ENCODE measurements around the gene TMEM256. TPM values are rescaled to one million over a fixed set of nuclear protein-coding genes. Genes with fewer than 3 reads are reported as not detected.

The TMEM256 gene
- total and polyA plus RNA-seq, 2 donors, result 76.2 to 113 TPM

DNA sequence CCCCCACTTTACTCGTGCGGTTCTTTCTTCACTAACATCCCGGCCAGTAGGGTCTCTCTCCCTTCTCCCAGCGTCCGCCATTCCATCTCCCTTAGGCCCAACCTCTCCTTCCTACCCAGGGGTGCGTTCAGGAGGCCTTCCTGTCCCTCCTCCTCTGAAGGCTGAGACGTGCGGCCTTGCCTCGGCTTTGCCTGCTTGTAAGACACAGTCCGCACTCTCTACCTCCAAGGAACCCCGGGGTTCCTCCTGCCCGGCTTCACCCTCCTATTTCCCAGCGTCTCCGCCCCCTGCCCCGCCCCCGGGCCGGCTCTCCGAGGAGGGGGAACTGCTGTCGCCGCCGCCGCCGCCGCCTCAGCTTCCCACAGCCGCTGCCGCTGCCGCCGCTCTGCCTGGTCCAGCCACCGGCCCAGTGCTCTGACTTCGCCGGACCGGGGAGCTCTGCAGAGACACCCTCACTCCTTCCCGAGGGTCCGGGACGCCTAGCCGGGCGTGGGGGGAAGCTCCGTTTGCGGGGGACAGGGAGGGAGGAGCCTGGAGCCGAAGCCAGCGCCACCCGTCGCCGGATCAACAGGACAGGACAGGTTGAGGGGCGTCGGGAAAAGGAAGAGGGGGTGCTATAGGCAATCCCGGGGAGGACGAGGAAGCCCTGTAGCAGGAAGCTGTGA lies 34.2 kb upstream of the TMEM256 start:
- no peak overlapping the region for H3K27ac ChIP-seq (ENCODE audit: low read depth)
- DNase-seq (ENCODE audit: extremely low spot score), result no peak
- peaks cover 2% of the 10 kb centered on the region for H3K4me1 ChIP-seq (ENCODE audit: insufficient read depth)
- H3K36me3 ChIP-seq (ENCODE audit: insufficient read depth), result no peaks in the 10 kb centered on the region
- WGBS, result 13% methylated on average over 48 of the region's 48 CpGs
- H3K4me3 ChIP-seq (ENCODE audit: low read depth, low read length), result no peak overlapping the region

DNA sequence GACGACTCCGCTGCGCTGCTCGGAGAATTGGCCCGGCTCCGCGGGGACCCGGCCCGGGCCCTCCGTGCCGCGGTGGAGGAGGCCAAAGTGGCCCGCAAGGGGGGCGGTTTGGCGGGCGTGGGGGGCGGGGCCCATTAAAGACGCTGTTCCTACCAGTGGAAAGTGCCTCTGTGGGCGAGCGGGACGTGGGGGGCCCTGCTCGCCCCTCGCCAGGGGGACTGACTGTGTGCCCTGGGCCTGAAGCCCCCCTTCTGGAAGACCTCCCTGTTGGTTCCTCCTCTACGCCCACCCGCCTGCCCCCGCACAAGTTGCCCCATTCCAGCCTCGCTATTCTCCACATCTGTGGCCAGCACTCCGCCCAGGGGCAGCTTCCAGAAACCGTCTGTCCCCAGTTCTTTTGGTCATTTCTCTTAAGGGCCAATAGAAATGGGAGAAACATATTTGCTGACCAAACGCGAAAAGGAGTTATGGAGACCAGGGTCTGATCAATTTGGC lies 33.5 kb upstream of the TMEM256 start:
- peaks cover 2% of the 10 kb centered on the region for H3K4me1 ChIP-seq (ENCODE audit: insufficient read depth)
- H3K4me3 ChIP-seq (ENCODE audit: low read depth, low read length), result peak overlapping the region; percentile 17
- H3K27ac ChIP-seq (ENCODE audit: low read depth), result peak overlapping the region; percentile 15
- DNase-seq (ENCODE audit: extremely low spot score), result no peak
- WGBS, result 22% methylated on average over 31 of the region's 31 CpGs
- H3K36me3 ChIP-seq (ENCODE audit: insufficient read depth), result no peaks in the 10 kb centered on the region

DNA sequence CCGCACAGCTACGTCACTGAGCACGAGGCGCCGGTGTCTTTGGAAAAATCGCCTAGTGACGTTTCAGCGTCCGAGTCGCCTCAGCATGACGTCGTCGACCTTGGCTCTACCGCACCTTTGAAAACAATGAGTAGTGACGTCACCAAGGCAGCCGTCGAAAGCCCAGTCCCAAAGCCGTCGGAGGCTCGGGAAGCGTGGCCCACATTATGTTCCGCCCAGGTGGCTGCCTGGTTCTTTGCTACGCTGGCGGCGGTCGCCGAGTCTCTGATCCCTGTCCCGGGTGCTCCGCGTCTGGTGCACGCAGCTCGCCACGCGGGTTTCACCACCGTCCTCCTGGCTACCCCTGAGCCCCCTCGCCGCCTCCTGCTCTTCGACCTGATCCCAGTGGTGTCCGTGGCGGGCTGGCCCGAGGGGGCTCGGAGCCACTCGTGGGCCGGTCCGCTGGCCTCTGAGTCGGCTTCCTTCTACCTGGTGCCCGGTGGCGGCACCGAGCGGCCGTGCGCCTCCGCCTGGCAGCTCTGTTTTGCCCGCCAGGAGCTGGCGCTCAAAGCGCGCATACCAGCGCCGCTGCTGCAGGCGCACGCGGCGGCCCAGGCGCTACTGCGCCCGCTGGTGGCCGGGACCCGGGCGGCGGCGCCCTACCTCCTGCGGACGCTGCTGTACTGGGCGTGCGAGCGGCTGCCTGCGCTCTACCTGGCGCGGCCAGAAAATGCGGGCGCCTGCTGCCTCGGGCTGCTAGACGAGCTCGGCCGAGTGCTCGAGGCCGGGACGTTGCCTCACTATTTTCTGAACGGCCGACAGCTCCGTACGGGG lies 32.9 kb upstream of the TMEM256 start:
- Histone ChIP-seq H3K4me3 (ENCODE audit: low read depth, low read length) (peak overlapping the region; percentile 17), H3K27ac (ENCODE audit: low read depth) (peak overlapping the region; percentile 15), H3K4me1 (ENCODE audit: insufficient read depth) (peaks cover 2% of the 10 kb centered on the region), H3K36me3 (ENCODE audit: insufficient read depth) (no peaks in the 10 kb centered on the region)
- no peak for DNase-seq (ENCODE audit: extremely low spot score)
- WGBS, result 5% methylated on average over 92 of the region's 92 CpGs

DNA sequence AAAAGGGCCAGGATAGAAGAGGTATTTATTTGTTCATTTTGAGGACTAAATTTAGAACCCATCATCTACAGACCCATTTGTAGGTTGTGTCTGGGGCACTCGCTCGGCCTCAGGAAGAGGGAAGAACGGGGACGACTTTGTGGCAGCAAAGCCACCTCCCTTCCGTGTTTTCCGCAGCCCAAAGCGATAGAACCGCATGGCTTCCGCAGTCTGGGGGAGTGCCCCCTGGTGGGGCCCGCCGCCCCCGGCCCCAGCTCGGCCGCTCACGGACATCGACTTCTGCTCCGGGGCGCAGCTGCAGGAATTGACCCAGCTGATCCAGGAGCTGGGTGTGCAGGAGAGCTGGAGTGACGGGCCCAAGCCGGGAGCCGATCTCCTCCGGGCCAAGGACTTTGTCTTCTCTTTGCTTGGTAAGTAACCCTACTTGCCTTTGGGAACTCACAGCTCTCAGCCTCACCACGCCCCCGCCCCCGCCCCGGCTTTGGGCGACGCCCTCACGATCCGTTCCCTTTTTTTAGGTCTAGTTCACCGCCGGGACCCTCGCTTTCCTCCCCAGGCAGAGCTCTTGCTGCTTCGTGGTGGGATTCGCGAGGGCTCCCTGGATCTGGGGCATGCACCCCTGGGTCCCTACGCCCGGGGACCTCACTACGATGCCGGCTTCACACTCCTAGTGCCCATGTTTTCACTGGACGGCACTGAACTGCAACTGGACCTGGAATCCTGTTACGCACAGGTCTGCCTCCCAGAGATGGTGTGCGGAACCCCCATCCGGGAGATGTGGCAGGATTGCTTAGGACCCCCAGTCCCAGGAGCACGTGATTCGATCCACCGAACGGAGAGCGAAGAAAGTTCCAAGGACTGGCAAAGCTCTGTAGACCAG lies 32.0 kb upstream of the TMEM256 start:
- Histone ChIP-seq H3K27ac (ENCODE audit: low read depth) (peak overlapping the region; percentile 47), H3K4me3 (ENCODE audit: low read depth, low read length) (peak overlapping the region; percentile 37), H3K4me1 (ENCODE audit: insufficient read depth) (peaks cover 2% of the 10 kb centered on the region), H3K36me3 (ENCODE audit: insufficient read depth) (no peaks in the 10 kb centered on the region)
- DNase-seq (ENCODE audit: extremely low spot score), result no peak
- 8% methylated on average over 49 of the region's 49 CpGs for WGBS

DNA sequence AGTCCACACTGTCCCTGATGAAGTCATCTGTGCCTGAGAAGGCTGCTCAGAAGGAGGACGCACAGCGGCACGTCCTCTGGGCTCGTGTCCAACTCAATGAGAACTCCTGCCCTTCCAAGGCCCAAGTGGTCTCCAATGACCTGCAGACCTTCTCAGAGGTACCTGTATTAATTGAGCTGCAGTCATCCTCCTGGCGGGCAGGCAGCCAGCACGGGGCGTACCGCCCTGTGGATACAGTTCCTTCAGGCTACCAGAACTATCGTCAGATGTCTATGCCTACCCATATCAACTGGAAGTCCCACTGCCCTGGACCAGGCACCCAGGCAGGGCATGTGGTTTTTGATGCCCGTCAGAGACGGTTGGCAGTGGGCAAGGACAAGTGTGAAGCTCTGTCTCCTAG lies 28.4 kb upstream of the TMEM256 start:
- Histone ChIP-seq H3K4me1 (ENCODE audit: insufficient read depth) (no peaks in the 10 kb centered on the region), H3K4me3 (ENCODE audit: low read depth, low read length) (no peak overlapping the region), H3K36me3 (ENCODE audit: insufficient read depth) (no peaks in the 10 kb centered on the region), H3K27ac (ENCODE audit: low read depth) (no peak overlapping the region)
- 92% methylated on average over 11 of the region's 11 CpGs for WGBS
- no peak for DNase-seq (ENCODE audit: extremely low spot score)

DNA sequence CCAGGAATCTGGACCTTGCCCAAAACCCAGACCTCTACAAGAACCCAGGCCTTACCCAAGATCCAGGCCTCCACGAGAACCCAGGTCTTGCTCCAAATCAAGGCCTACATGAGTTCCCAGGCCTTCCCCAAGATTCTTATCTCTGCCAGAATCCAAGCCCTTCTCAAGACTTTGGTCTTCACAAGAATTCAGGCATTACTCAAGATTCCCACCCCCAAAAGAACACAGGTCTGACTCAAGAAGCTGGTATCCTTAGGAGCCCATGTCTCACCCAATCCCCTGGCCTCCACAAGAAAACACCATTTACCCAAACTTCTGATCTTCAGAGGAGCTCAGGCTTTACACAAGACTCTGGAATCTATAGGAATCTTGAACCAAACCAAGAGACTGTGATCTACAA lies 27.3 kb upstream of the TMEM256 start:
- WGBS, result 89% methylated on average over 1 of the region's 1 CpG
- H3K4me3 ChIP-seq (ENCODE audit: low read depth, low read length), result no peak overlapping the region
- no peak overlapping the region for H3K27ac ChIP-seq (ENCODE audit: low read depth)
- no peak for DNase-seq (ENCODE audit: extremely low spot score)
- H3K4me1 ChIP-seq (ENCODE audit: insufficient read depth), result no peaks in the 10 kb centered on the region
- no peaks in the 10 kb centered on the region for H3K36me3 ChIP-seq (ENCODE audit: insufficient read depth)

DNA sequence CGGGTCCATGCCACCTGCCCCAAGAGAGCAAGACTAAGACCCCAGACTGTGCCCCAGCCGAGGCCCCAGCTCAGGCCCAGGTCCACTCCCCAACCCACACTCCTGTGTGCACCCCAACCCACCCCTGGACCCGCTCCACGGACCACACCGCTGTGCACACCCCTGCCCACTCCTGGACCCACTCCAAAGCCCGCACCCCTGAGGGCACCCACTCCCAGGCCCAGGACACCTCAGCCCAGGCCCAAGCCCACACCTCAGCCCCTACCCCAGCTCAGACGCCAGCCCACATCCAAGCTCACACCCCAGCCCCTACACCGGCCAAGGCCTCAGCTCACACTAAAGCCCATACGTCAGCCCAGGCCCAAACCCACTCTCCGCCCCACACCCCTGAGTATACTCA lies 25.8 kb upstream of the TMEM256 start:
- no peak for DNase-seq (ENCODE audit: extremely low spot score)
- Histone ChIP-seq H3K4me1 (ENCODE audit: insufficient read depth) (no peaks in the 10 kb centered on the region), H3K27ac (ENCODE audit: low read depth) (no peak overlapping the region), H3K36me3 (ENCODE audit: insufficient read depth) (no peaks in the 10 kb centered on the region), H3K4me3 (ENCODE audit: low read depth, low read length) (no peak overlapping the region)
- WGBS, result 93% methylated on average over 10 of the region's 10 CpGs

DNA sequence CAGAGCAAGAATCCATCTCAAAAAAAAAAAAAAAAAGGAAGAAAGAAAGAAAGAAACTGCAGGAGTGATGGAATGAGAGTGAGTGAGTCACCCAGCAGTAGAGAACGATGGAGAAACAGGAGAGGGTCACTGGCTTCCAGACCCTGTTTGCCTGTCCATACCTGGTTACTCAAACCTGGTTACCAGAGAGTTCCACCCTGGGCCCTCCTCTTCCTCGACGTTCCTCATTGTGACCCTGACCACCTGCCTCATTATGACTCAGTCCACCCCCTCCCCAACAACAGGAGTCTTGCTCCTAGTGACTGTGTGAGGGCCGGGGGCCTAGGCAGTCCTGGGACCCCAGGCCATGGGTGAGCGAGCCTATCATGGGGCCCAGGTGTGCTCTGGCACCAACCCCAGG lies 24.7 kb upstream of the TMEM256 start, which contains the start of gene SPEM3:
TSS of gene SPEM3 (plus strand) at position 301 of the 400 bp plus-strand sequence. CDS start at position 347, 46 bp downstream.
- Histone ChIP-seq H3K27ac (ENCODE audit: low read depth) (no peak within 1 kb of the TSS), H3K36me3 (ENCODE audit: insufficient read depth) (no peaks in the 10 kb centered on the region), H3K4me3 (ENCODE audit: low read depth, low read length) (no peak within 1 kb of the TSS), H3K4me1 (ENCODE audit: insufficient read depth) (no peaks in the 10 kb centered on the region)
- DNase-seq (ENCODE audit: extremely low spot score), result no peak
- 64% methylated on average over 5 of the region's 5 CpGs for WGBS

DNA sequence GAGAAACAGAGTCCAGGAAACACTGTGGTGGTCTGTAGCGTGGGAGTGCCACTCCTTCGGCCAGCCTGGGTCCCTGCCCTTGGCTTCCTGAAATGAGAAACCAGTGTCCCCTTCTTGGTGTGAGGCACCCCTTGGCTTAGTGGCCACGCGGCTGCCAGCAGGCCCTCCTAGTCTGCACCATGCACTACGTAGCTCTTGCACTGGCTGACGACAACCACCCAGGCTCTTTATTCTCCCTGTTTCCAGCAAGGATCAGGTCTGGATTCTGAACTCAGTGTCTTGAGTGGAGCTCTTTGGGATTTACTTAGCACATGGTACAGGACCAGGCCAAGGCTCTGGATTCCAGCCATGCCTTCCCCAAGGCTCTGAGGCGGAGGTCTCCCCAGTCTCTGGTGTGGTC lies 23.7 kb upstream of the TMEM256 start:
- no peak for DNase-seq (ENCODE audit: extremely low spot score)
- H3K4me3 ChIP-seq (ENCODE audit: low read depth, low read length), result no peak overlapping the region
- H3K4me1 ChIP-seq (ENCODE audit: insufficient read depth), result no peaks in the 10 kb centered on the region
- H3K36me3 ChIP-seq (ENCODE audit: insufficient read depth), result no peaks in the 10 kb centered on the region
- H3K27ac ChIP-seq (ENCODE audit: low read depth), result no peak overlapping the region
- 89% methylated on average over 7 of the region's 7 CpGs for WGBS

DNA sequence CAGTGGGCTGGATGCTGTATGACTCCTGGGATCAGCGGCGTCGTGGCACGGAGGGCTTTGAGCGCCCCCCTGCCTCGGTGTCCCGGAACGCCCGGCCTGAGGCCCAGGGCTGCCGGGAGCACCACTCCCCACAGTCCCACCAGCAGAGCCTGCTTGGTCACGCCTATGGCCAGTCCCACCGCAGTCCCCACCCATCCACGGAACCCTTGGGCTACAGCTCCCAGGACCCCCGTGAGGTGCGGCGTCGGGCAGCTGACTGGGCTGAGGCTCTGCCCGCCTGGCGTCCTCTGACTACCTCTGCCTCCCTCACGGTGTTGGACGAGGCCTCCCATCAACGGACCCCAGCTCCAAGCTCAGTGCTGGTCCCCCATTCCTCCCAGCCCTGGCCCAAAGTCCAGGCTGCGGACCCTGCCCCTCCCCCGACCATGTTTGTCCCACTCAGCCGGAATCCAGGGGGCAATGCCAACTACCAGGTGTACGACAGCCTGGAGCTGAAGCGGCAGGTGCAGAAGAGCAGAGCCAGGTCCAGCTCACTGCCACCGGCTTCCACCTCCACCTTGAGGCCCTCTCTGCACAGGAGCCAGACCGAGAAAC lies 23.1 kb upstream of the TMEM256 start:
- WGBS, result 90% methylated on average over 29 of the region's 29 CpGs
- Histone ChIP-seq H3K27ac (ENCODE audit: low read depth) (no peak overlapping the region), H3K4me1 (ENCODE audit: insufficient read depth) (no peaks in the 10 kb centered on the region), H3K36me3 (ENCODE audit: insufficient read depth) (no peaks in the 10 kb centered on the region), H3K4me3 (ENCODE audit: low read depth, low read length) (no peak overlapping the region)
- DNase-seq (ENCODE audit: extremely low spot score), result no peak

DNA sequence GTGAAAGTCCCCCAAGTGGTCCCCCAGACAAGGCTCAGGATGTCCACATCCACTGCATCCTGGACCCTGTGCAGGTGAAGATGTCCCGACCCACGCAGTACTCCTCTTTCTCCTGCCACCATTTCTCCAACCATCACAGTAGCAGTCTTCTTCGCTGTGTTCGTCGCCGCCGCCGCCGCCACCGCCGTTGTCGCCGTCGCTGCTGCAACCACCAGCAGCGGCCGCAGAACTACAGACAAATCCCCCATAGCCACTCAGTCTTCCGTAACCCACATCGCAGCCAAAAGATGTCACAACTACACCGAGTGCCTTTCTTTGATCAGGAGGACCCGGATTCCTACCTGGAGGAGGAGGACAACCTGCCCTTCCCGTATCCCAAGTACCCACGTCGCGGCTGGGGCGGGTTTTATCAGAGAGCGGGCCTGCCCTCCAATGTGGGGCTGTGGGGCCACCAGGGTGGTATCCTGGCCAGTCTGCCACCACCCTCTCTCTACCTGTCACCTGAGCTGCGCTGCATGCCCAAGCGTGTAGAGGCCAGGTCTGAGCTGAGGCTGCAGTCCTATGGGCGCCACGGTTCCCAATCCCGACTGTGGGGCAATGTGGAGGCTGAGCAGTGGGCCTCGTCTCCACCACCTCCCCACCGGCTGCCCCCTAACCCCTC lies 22.4 kb upstream of the TMEM256 start:
- DNase-seq (ENCODE audit: extremely low spot score), result no peak
- WGBS, result 94% methylated on average over 33 of the region's 33 CpGs
- H3K4me1 ChIP-seq (ENCODE audit: insufficient read depth), result no peaks in the 10 kb centered on the region

DNA sequence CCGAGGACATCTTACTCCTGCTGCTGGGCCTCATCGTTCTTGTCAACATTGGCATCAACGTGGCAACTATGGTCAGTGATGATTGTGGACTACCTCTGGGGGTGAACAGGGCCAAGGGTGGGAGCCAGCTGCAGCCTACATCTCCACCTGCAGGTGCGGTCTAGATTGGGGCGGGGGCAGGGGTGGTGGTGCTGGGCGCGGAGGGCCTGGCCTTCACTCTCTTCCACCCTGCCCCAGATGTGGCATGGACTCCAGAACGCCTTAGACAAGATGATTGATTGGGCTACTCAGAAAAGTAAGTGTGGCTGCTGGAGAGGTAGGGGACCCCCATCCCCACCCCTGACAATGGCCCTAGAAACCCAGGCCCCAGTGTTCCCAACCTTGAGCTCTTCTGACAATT lies 21.9 kb upstream of the TMEM256 start:
- Histone ChIP-seq H3K4me1 (ENCODE audit: insufficient read depth) (no peaks in the 10 kb centered on the region), H3K4me3 (ENCODE audit: low read depth, low read length) (no peak overlapping the region), H3K27ac (ENCODE audit: low read depth) (no peak overlapping the region), H3K36me3 (ENCODE audit: insufficient read depth) (no peaks in the 10 kb centered on the region)
- DNase-seq (ENCODE audit: extremely low spot score), result no peak
- 82% methylated on average over 8 of the region's 8 CpGs for WGBS

More for the DNA sequence above, 22.4 kb upstream of the TMEM256 start:
- Histone ChIP-seq H3K36me3 (ENCODE audit: insufficient read depth) (no peaks in the 10 kb centered on the region), H3K27ac (ENCODE audit: low read depth) (no peak overlapping the region), H3K4me3 (ENCODE audit: low read depth, low read length) (no peak overlapping the region)

DNA sequence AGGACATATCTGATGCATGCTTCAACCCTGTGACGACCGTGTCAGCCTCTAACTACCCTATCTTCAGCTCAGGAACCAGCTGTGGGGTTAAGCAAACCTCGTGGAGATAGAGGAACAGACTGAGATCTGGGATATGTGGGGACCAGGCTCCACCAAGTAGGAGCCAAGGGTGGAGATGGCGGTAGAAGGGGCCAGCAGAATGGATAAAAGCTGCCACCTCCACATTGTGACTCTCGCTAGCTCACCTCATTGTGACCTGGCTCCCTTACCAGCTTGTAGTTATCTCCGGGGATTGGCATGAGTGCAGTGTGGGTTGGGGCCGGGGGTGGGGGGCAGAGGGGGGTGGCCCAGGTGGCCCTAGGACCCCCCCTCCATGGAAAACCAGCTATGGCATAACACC lies 21.4 kb upstream of the TMEM256 start, which contains the start of gene SPEM2:
TSS of gene SPEM2 (plus strand) at position 301 of the 400 bp plus-strand sequence. CDS start at position 374, 73 bp downstream.
- Histone ChIP-seq H3K27ac (ENCODE audit: low read depth) (no peak within 1 kb of the TSS), H3K4me3 (ENCODE audit: low read depth, low read length) (no peak within 1 kb of the TSS), H3K4me1 (ENCODE audit: insufficient read depth) (no peaks in the 10 kb centered on the region), H3K36me3 (ENCODE audit: insufficient read depth) (no peaks in the 10 kb centered on the region)
- DNase-seq (ENCODE audit: extremely low spot score), result no peak
- 87% methylated on average over 7 of the region's 7 CpGs for WGBS

All from urinary bladder (tissue), 4 donors.